GM12878 (cell line): Measurements from ENCODE around the gene RWDD1. TPM values are rescaled to one million over a fixed set of nuclear protein-coding genes. Genes with fewer than 3 reads are reported as not detected.

Experiments used
- ATAC-seq: fragments of 200-7000 bp; cut with Tn5 transposase; 3 replicates; pipeline ENCODE4 v1.9.1; 2020; ENCODE audit warnings: mild to moderate bottlenecking, moderate library complexity
- BruUV-seq: library from RNA; stranded (reverse); fragments of 400-500 nt; replicated peaks from 2 replicates; lab custom pipeline; 2021; lab: Mats Ljungman, UMichigan
- CTCF ChIA-PET: fragments of 300-600 bp; sonication (Branson Sonifier 250); formaldehyde crosslinking; extraction: SDS; loops from one replicate; lab custom pipeline; 2021; ENCODE audit warnings: inconsistent platforms; lab: Yijun Ruan, JAX
- POLR2A ChIA-PET: fragments of 350-600 bp; formaldehyde crosslinking; extraction: SDS; loops from one replicate; lab custom pipeline; 2021; ENCODE audit warnings: inconsistent platforms; lab: Charles Lee
- RAD21 ChIA-PET: fragments of 300-600 bp; sonication (Branson Sonifier 250); formaldehyde crosslinking; loops from one replicate; lab custom pipeline; 2023; ENCODE audit warnings: antibody characterized with exemption; ENCODE audit not compliant: unreplicated experiment; lab: Charles Lee
- SMC1A ChIA-PET: fragments of 300-600 bp; sonication (Branson Sonifier 250); formaldehyde crosslinking; loops from one replicate; lab custom pipeline; 2023; ENCODE audit not compliant: unreplicated experiment, uncharacterized antibody; lab: Charles Lee
- DNase-seq: peaks from one replicate; pipeline ENCODE4 v3.0.0-alpha.2; 2011; ENCODE audit warnings: low read depth, low spot score
- FAIRE-seq: peaks from 3 replicates; lab custom pipeline; 2011; peaks lifted over from hg19 to GRCh38; lab: Jason Lieb, UNC
- H2AFZ ChIP-seq: 2 replicates; pipeline ENCODE4 v1.6.0; 2011; ENCODE audit warnings: low read depth, low read length, control low read depth; ENCODE audit not compliant: control insufficient read depth
- H3K27ac ChIP-seq: 2 replicates; pipeline ENCODE4 v1.5.1; 2011; ENCODE audit warnings: control low read depth; ENCODE audit not compliant: control insufficient read depth, insufficient read depth
- H3K27me3 ChIP-seq, 2 experiments: replicated peaks in 1 of 2; 2 replicates each; pipeline versions ENCODE4 v1.6.0 to v1.6.1; 2011; ENCODE audit warnings: low read length in 1 of 2; ENCODE audit not compliant: control insufficient read depth in 2 of 2, insufficient read depth in 2 of 2
- H3K36me3 ChIP-seq, 2 experiments: 2 replicates each; pipeline ENCODE4 v1.5.1; 2011; ENCODE audit warnings: low read length in 1 of 2; ENCODE audit not compliant: control insufficient read depth in 2 of 2, insufficient read depth in 2 of 2
- H3K4me1 ChIP-seq: 2 replicates; pipeline ENCODE4 v1.6.1; 2011; ENCODE audit warnings: mild to moderate bottlenecking, low read length, moderate library complexity, mixed read lengths; ENCODE audit not compliant: control insufficient read depth, insufficient read depth
- H3K4me2 ChIP-seq: 2 replicates; pipeline ENCODE4 v1.6.0; 2011; ENCODE audit warnings: control low read depth; ENCODE audit not compliant: control insufficient read depth, insufficient read depth
- H3K4me3 ChIP-seq: fragments of 200-600 bp; sonication (generic); 2 replicates; pipeline ENCODE4 v1.5.1; 2016
- H3K79me2 ChIP-seq: 2 replicates; pipeline ENCODE4 v1.6.0; 2011; ENCODE audit warnings: low read length; ENCODE audit not compliant: control insufficient read depth, insufficient read depth
- H3K9ac ChIP-seq: 2 replicates; pipeline ENCODE4 v1.8.0; 2011; ENCODE audit warnings: low read length, control low read depth, mixed read lengths; ENCODE audit not compliant: control insufficient read depth, insufficient read depth
- H3K9me3 ChIP-seq: replicated peaks from 3 replicates; pipeline ENCODE4 v1.5.1; 2011; ENCODE audit warnings: mild to moderate bottlenecking, low read length; ENCODE audit not compliant: control insufficient read depth, insufficient read depth
- H4K20me1 ChIP-seq: 2 replicates; pipeline ENCODE4 v1.6.0; 2011; ENCODE audit not compliant: control insufficient read depth, insufficient read depth
- BACH1 ChIP-seq: fragments of 450-650 bp; IDR thresholded peaks from 2 replicates; pipeline ENCODE4 v1.6.1; 2017; ENCODE audit warnings: mild to moderate bottlenecking, borderline replicate concordance
- CBX3 ChIP-seq: fragments of 200-600 bp; sonication (generic); IDR thresholded peaks from 2 replicates; pipeline ENCODE4 v1.6.1; 2016; ENCODE audit warnings: low read depth, borderline replicate concordance
- ESRRA ChIP-seq: IDR thresholded peaks from 2 replicates; pipeline ENCODE4 v1.6.1; 2012; ENCODE audit warnings: mild to moderate bottlenecking, low read length, improper control_type of control experiment
- GABPA ChIP-seq: IDR thresholded peaks from 2 replicates; pipeline ENCODE4 v1.6.1; 2014; ENCODE audit warnings: antibody characterized with exemption, low read depth, mild to moderate bottlenecking, inconsistent platforms
- NFYB ChIP-seq: IDR thresholded peaks from 2 replicates; pipeline ENCODE4 v1.6.1; 2011; ENCODE audit warnings: low read depth, mild to moderate bottlenecking, low read length, improper control_type of control experiment, moderate library complexity; ENCODE audit not compliant: insufficient read depth
- STAT1 ChIP-seq: fragments of 450-650 bp; conservative IDR thresholded peaks from 2 replicates; pipeline ENCODE4 v1.6.1; 2014; ENCODE audit warnings: antibody characterized with exemption, mild to moderate bottlenecking
- WRNIP1 ChIP-seq: IDR thresholded peaks from 2 replicates; pipeline ENCODE4 v1.6.1; 2011; ENCODE audit warnings: low read depth, low read length, improper control_type of control experiment, borderline replicate concordance
- ZNF274 ChIP-seq: IDR thresholded peaks from one replicate; pipeline ENCODE4 v1.8.0; 2011; ENCODE audit not compliant: insufficient read length, insufficient read depth
- WGBS: methylation state at CpG from one replicate; pipeline ENCODE4 v1.1.6; 2016; ENCODE audit warnings: low lambda C conversion rate; ENCODE audit not compliant: insufficient replicate concordance, insufficient coverage; ENCODE audit errors: missing lambda C conversion rate; 5-methylcytosine and 5-hydroxymethylcytosine counted together
- in situ Hi-C: fragments of 300-500 bp; cut with MboI; formaldehyde crosslinking; loops from 9 replicates; pipeline ENCODE4 v1.14.3; 2018; ENCODE audit warnings: mixed read lengths
- intact Hi-C: fragments of 100-400 bp; cut with micrococcal nuclease; formaldehyde crosslinking; loops from one replicate; pipeline ENCODE4 v1.14.2; 2022; ENCODE audit not compliant: unreplicated experiment
- polyA plus RNA-seq, 11 experiments: library from polyadenylated mRNA; depleted of rRNA in 4 of 11; unstranded in 6 of 11; stranded (reverse) in 5 of 11; fragments of >200 nt; fragmentation: Nextera tagmentation in 4 of 11; fragmentation: Illumina TruSeq in 1 of 11; extraction: Ambion mirVana in 4 of 11; extraction: Trizol in 1 of 11; gene quantifications; 1 replicate in 1 of 11; 2 replicates in 10 of 11; pipeline versions ENCODE4 v1.2.1 to v1.2.3, GENCODE V29; 2011 to 2016; ENCODE audit warnings: inconsistent platforms in 2 of 11, missing spikeins in 2 of 11, low read depth in 1 of 11
- total RNA-seq, 4 experiments: library from RNA; depleted of rRNA in 3 of 4; stranded (reverse); fragments of >200 nt in 3 of 4; fragmentation: Illumina TruSeq in 1 of 4; extraction: Trizol in 1 of 4; gene quantifications; 2 replicates each; pipeline versions ENCODE4 v1.2.1 to v1.2.3, GENCODE V29; 2013 to 2021
- TF ChIP-seq, protein P1 (sequence below): fragments of 450-650 bp; IDR thresholded peaks from 2 replicates; pipeline ENCODE4 v1.6.1; 2017; ENCODE audit warnings: mild to moderate bottlenecking, low read depth, inconsistent platforms; ENCODE audit not compliant: poor library complexity, severe bottlenecking
- TF ChIP-seq, protein P2 (sequence below): fragments of 450-650 bp; IDR thresholded peaks from 2 replicates; pipeline ENCODE4 v1.6.1; 2014; ENCODE audit warnings: mild to moderate bottlenecking

RWDD1 gene
- total and polyA plus RNA-seq, 10 of the 15 experiments (the other 5 are each of a cell fraction or from before 2014, with no cell fraction given) = 40.1 to 107 (median 65.8) TPM

DNA sequence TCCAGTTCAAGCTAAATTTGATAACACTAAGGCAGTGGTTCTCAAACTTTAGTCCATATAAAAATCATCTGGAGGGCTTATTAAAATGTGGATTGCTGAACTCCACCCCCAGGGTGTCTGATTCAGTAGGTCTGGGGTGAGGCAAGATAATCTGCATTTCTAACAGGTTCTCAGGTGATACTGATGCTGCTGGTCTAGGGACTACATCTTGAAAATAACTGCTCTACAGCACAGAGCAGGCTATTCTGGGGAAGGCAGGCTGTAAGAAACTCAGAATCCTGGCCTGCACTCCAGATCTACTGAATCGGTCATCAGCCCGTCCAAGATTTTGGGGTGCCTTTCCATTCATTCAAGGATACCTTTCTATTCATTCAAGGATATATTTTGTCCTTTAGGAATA lies 48.4 kb upstream of the RWDD1 start:
- TF ChIP-seq NFYB (no peak), STAT1 (no peak), ESRRA (no peak), GABPA (no peak), ZNF274 (no peak), WRNIP1 (no peak), CBX3 (no peak), BACH1 (no peak)
- TF ChIP-seq, protein P1, sequence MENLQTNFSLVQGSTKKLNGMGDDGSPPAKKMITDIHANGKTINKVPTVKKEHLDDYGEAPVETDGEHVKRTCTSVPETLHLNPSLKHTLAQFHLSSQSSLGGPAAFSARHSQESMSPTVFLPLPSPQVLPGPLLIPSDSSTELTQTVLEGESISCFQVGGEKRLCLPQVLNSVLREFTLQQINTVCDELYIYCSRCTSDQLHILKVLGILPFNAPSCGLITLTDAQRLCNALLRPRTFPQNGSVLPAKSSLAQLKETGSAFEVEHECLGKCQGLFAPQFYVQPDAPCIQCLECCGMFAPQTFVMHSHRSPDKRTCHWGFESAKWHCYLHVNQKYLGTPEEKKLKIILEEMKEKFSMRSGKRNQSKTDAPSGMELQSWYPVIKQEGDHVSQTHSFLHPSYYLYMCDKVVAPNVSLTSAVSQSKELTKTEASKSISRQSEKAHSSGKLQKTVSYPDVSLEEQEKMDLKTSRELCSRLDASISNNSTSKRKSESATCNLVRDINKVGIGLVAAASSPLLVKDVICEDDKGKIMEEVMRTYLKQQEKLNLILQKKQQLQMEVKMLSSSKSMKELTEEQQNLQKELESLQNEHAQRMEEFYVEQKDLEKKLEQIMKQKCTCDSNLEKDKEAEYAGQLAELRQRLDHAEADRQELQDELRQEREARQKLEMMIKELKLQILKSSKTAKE = no peak
- TF ChIP-seq, protein P2, sequence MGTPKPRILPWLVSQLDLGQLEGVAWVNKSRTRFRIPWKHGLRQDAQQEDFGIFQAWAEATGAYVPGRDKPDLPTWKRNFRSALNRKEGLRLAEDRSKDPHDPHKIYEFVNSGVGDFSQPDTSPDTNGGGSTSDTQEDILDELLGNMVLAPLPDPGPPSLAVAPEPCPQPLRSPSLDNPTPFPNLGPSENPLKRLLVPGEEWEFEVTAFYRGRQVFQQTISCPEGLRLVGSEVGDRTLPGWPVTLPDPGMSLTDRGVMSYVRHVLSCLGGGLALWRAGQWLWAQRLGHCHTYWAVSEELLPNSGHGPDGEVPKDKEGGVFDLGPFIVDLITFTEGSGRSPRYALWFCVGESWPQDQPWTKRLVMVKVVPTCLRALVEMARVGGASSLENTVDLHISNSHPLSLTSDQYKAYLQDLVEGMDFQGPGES = no peak
- TF ChIP-seq, all 136 proteins: peak for 0
- WGBS = 73% methylated on average over 2 of the region's 2 CpGs
- no peaks in the 10 kb centered on the region for H3K79me2 ChIP-seq
- in situ Hi-C loops = no loop called here
- H3K27ac ChIP-seq = no peak overlapping the region
- ChIA-PET SMC1A (interaction anchor here (1.1 to 2.9 kb wide), 4 partner anchors 10 to 235 kb away, joined by 3 to 13 read pairs (median 7); partner anchors contain the start of gene CALHM5), CTCF (interaction anchor here (0.6 to 3.4 kb wide), 5 partner anchors 12 to 305 kb away, joined by 3 to 18 read pairs (median 5); no protein-coding TSS in a partner anchor), POLR2A (no interaction called here), RAD21 (no interaction called here)
- BruUV-seq = no TSS peak
- no peaks in the 10 kb centered on the region for H3K27me3 ChIP-seq
- no peak overlapping the region for H3K4me2 ChIP-seq
- no peaks in the 10 kb centered on the region for H4K20me1 ChIP-seq
- H3K9me3 ChIP-seq = no peaks in the 10 kb centered on the region
- H2AFZ ChIP-seq = no peak overlapping the region
- DNase-seq = no peak
- no peak for FAIRE-seq
- H3K4me1 ChIP-seq = no peaks in the 10 kb centered on the region
- H3K36me3 ChIP-seq = no peaks in the 10 kb centered on the region
- ATAC-seq = no peak
- intact Hi-C loops = no loop called here
- no peak overlapping the region for H3K9ac ChIP-seq
- no peak overlapping the region for H3K4me3 ChIP-seq
